Activated CD8-positive, alpha-beta T cell treated with anti-CD3 and anti-CD28 coated beads for 36 hours (primary cell): ENCODE measurements around the gene C12orf75. TPM values are rescaled to one million over a fixed set of nuclear protein-coding genes. Genes with fewer than 3 reads are reported as not detected.
A peak's percentile ranks its signal among the peaks of the same experiment; 100 is the strongest.
"Not testable (repeated sequence)": the region's sequence is repeated elsewhere in the genome, so short reads cannot be mapped to it uniquely, and the experiment has no call there.

ENCODE experiments used
- ATAC-seq: fragments of 200-7000 bp; cut with Tn5 transposase; one replicate; pipeline ENCODE4 v1.10.0; 2021; ENCODE audit warnings: mild to moderate bottlenecking, moderate library complexity
- CTCF ChIA-PET: fragments of 350-600 bp; sonication (Branson Sonifier 250); formaldehyde crosslinking; loops from one replicate; lab custom pipeline; 2021; ENCODE audit warnings: antibody characterized with exemption; lab: Charles Lee
- POLR2A ChIA-PET: fragments of 350-600 bp; sonication (Branson Sonifier 250); formaldehyde crosslinking; loops from one replicate; lab custom pipeline; 2021; ENCODE audit warnings: antibody characterized with exemption; lab: Charles Lee
- DNase-seq: peaks from one replicate; pipeline ENCODE4 v3.0.0-alpha.2; 2020
- H3K27ac Mint-ChIP-seq: one replicate; pipeline ENCODE4 v1.8.0; 2021; ENCODE audit warnings: mild to moderate bottlenecking, mixed read lengths
- H3K27me3 Mint-ChIP-seq: one replicate; pipeline ENCODE4 v1.8.0; 2021; ENCODE audit warnings: mixed read lengths
- H3K36me3 Mint-ChIP-seq: one replicate; pipeline ENCODE4 v1.8.0; 2021; ENCODE audit warnings: low read depth, mixed read lengths
- H3K4me1 Mint-ChIP-seq: one replicate; pipeline ENCODE4 v1.8.0; 2021; ENCODE audit warnings: low read depth, mixed read lengths
- H3K4me3 Mint-ChIP-seq: one replicate; pipeline ENCODE4 v1.8.0; 2021; ENCODE audit warnings: mild to moderate bottlenecking, moderate library complexity, mixed read lengths
- H3K9me3 Mint-ChIP-seq: one replicate; pipeline ENCODE4 v1.8.0; 2021; ENCODE audit warnings: mixed read lengths
- CTCF ChIP-seq: fragments of 200-600 bp; IDR thresholded peaks from one replicate; pipeline ENCODE4 v1.8.0; 2022; ENCODE audit warnings: antibody characterized with exemption, mild to moderate bottlenecking
- intact Hi-C: fragments of 100-400 bp; cut with micrococcal nuclease; formaldehyde crosslinking; loops from one replicate; pipeline ENCODE4 v1.10.0; 2022
- total RNA-seq, 2 experiments: library from RNA; stranded (reverse); gene quantifications; one replicate each; pipeline ENCODE4 v1.2.3, GENCODE V29; 2021

The C12orf75 gene
- total RNA-seq, 2 experiments from 2014 or later: 62.0 to 66.9 TPM

- TF ChIP-seq CTCF: no peak
- CTCF ChIA-PET: interaction anchor here (1.4 to 3.4 kb wide), 3 partner anchors 10 to 95 kb away, joined by 4 to 17 read pairs (median 5); partner anchors contain the start of gene APPL2
- DNase-seq (peak; percentile 61), ATAC-seq (no peak)
- Mint-ChIP-seq H3K4me3 (peak overlapping the region; percentile 79), H3K27ac (peak overlapping the region; percentile 57), H3K4me1 (peaks cover 50% of the 10 kb centered on the region), H3K9me3 (no peaks in the 10 kb centered on the region), H3K36me3 (no peaks in the 10 kb centered on the region), H3K27me3 (no peaks in the 10 kb centered on the region)
- POLR2A ChIA-PET: interaction anchor here (0.6 to 1.2 kb wide), 4 partner anchors 11 to 84 kb away, joined by 3 to 4 read pairs (median 3); no protein-coding TSS in a partner anchor
- intact Hi-C loops: no loop called here
These were observed 677 bp downstream of the C12orf75 start for GRCh38 chr12:105330931-105331804.

GRCh38 chr12:105331805-105332251 lies 1.3 kb downstream of the C12orf75 start:
- H3K4me1 Mint-ChIP-seq: peaks cover 51% of the 10 kb centered on the region
- ATAC-seq (peak; percentile 9), DNase-seq (peak; percentile 58)
- H3K9me3 Mint-ChIP-seq: no peaks in the 10 kb centered on the region
- peaks cover 4% of the 10 kb centered on the region for H3K36me3 Mint-ChIP-seq
- no peaks in the 10 kb centered on the region for H3K27me3 Mint-ChIP-seq
- CTCF ChIA-PET: interaction anchor here (1.0 to 3.4 kb wide), 4 partner anchors 10 to 96 kb away, joined by 3 to 17 read pairs (median 4); partner anchors contain the start of gene APPL2
- POLR2A ChIA-PET: interaction anchor here (0.6 to 1.5 kb wide), 3 partner anchors 11 to 38 kb away, joined by 3 to 4 read pairs (median 4); no protein-coding TSS in a partner anchor
- intact Hi-C loops: no loop called here
- no peak for TF ChIP-seq CTCF
- peak overlapping the region; percentile 79 for H3K4me3 Mint-ChIP-seq
- H3K27ac Mint-ChIP-seq: peak overlapping the region; percentile 52

GRCh38 chr12:105332286-105332685 lies 1.8 kb downstream of the C12orf75 start:
- H3K9me3 Mint-ChIP-seq, ATAC-seq, H3K27me3 Mint-ChIP-seq, intact Hi-C loops, H3K36me3 Mint-ChIP-seq, DNase-seq: not testable (repeated sequence)
- H3K27ac Mint-ChIP-seq: peak overlapping the region; percentile 52
- ChIA-PET CTCF (interaction anchor here (1.0 to 3.4 kb wide), 4 partner anchors 11 to 96 kb away, joined by 3 to 17 read pairs (median 4); partner anchors contain the start of gene APPL2), POLR2A (interaction anchor here (0.9 to 1.5 kb wide), 2 partner anchors 21 to 96 kb away, joined by 3 to 4 read pairs; partner anchors contain the start of gene APPL2)
- H3K4me3 Mint-ChIP-seq: peak overlapping the region; percentile 79
- peaks cover 48% of the 10 kb centered on the region for H3K4me1 Mint-ChIP-seq

GRCh38 chr12:105332925-105333324 lies 2.4 kb downstream of the C12orf75 start:
- ATAC-seq: no peak
- CTCF ChIA-PET: interaction anchor here (1.0 kb wide), 1 partner anchor 24 kb away, joined by 3 read pairs; no protein-coding TSS in a partner anchor
- DNase-seq: no peak
- H3K9me3 Mint-ChIP-seq: no peaks in the 10 kb centered on the region
- no peak overlapping the region for H3K27ac Mint-ChIP-seq
- no peak overlapping the region for H3K4me3 Mint-ChIP-seq
- POLR2A ChIA-PET: interaction anchor here (0.6 to 1.5 kb wide), 3 partner anchors 20 to 345 kb away, joined by 3 to 4 read pairs (median 3); partner anchors contain the start of gene APPL2
- no peaks in the 10 kb centered on the region for H3K27me3 Mint-ChIP-seq
- peaks cover 8% of the 10 kb centered on the region for H3K36me3 Mint-ChIP-seq
- intact Hi-C loops: no loop called here
- H3K4me1 Mint-ChIP-seq: peaks cover 48% of the 10 kb centered on the region
- TF ChIP-seq CTCF: no peak

GRCh38 chr12:105334001-105334400 lies 3.5 kb downstream of the C12orf75 start:
- CTCF ChIA-PET: interaction anchor here (1.4 kb wide), 1 partner anchor 50 kb away, joined by 3 read pairs; no protein-coding TSS in a partner anchor
- POLR2A ChIA-PET: interaction anchor here (0.7 kb wide), 1 partner anchor 9 kb away, joined by 3 read pairs; no protein-coding TSS in a partner anchor
- DNase-seq (no peak), ATAC-seq (no peak)
- no peak overlapping the region for H3K4me3 Mint-ChIP-seq
- no peak overlapping the region for H3K27ac Mint-ChIP-seq
- intact Hi-C loops: no loop called here
- H3K4me1 Mint-ChIP-seq: peaks cover 44% of the 10 kb centered on the region
- no peak for TF ChIP-seq CTCF
- no peaks in the 10 kb centered on the region for H3K9me3 Mint-ChIP-seq
- peaks cover 8% of the 10 kb centered on the region for H3K36me3 Mint-ChIP-seq
- no peaks in the 10 kb centered on the region for H3K27me3 Mint-ChIP-seq
